Body of pancreas (tissue), 4 donors: Measurements from ENCODE around the gene LRRC3C.

ENCODE experiments used
- CTCF ChIP-seq, 7 experiments: fragments of 450-650 bp in 4 of 7; fragments of 200-600 bp in 3 of 7; sonication (generic) in 3 of 7; IDR thresholded peaks; one replicate each; pipeline ENCODE4 v1.5.1; 2016 to 2019; ENCODE audit warnings: antibody characterized with exemption in 7 of 7
- POLR2A ChIP-seq, 3 donors: fragments of 450-650 bp; IDR thresholded peaks; one replicate each; pipeline ENCODE4 v1.6.1; 2016; ENCODE audit warnings: antibody characterized with exemption in 3 of 3, mild to moderate bottlenecking in 2 of 3

GRCh38 chr17:39953471-39953888 is 25.9 kb downstream of the LRRC3C start:
- TF ChIP-seq CTCF (IDR thresholded peaks at IDR 0.05) (no peak), POLR2A (IDR thresholded peaks at IDR 0.05) (peak in 1 of 3 donors; percentile 35)
